ENCODE data around the gene MYCBP2. TPM values are rescaled to one million over a fixed set of nuclear protein-coding genes. Genes with fewer than 3 reads are reported as not detected.
A peak's percentile ranks its signal among the peaks of the same experiment; 100 is the strongest.
"Not testable (repeated sequence)": the region's sequence is repeated elsewhere in the genome, so short reads cannot be mapped to it uniquely, and the experiment has no call there.

The MYCBP2 gene
- total RNA-seq, 4 donors from 2014 or later: 69.7 to 133 (median 116) TPM

DNA sequence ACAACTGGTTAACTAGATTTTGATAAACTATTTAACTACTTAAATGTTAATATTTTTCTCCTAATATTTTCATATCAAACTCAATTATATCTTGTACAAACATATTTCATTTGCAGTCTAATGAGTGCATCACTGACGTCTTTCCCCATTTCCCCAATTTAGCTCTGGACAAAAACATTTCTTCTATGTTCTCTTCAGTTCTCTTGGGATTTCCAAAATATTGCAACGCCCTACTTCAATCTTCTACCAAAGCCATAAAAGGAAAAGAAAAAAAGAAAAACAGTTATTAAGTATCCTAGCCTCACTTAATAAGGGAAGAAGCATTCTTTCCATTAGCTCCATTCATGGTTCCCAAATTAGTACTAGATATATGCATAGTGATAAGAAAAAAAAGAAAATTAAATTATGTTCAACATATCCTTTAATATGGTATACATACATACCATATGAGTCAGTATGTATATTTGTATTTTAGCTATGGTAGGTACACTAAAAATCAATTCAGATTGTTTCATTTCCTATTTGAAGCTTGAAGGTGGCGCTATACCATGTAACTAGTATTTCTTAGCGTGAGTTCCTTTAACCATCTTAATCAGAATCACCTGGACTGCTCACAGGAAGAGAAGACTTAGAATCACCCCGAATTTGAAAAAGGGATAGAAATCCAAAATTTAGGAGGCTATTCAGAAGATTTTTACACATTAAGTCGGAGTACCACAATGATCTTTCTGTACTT lies 309.8 kb downstream of the MYCBP2 start:
- no peaks in the 10 kb centered on the region for H3K9me3 ChIP-seq
- H3K27me3 ChIP-seq: no peaks in the 10 kb centered on the region
- intact Hi-C loops (cut with DNase I; ENCODE audit: low total_unique reads): no loop called here
- no peaks in the 10 kb centered on the region for H3K36me3 ChIP-seq
- TF ChIP-seq, protein P1, sequence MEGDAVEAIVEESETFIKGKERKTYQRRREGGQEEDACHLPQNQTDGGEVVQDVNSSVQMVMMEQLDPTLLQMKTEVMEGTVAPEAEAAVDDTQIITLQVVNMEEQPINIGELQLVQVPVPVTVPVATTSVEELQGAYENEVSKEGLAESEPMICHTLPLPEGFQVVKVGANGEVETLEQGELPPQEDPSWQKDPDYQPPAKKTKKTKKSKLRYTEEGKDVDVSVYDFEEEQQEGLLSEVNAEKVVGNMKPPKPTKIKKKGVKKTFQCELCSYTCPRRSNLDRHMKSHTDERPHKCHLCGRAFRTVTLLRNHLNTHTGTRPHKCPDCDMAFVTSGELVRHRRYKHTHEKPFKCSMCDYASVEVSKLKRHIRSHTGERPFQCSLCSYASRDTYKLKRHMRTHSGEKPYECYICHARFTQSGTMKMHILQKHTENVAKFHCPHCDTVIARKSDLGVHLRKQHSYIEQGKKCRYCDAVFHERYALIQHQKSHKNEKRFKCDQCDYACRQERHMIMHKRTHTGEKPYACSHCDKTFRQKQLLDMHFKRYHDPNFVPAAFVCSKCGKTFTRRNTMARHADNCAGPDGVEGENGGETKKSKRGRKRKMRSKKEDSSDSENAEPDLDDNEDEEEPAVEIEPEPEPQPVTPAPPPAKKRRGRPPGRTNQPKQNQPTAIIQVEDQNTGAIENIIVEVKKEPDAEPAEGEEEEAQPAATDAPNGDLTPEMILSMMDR (IDR thresholded peaks at IDR 0.05): no peak
- no peak for TF ChIP-seq POLR2A (IDR thresholded peaks at IDR 0.05)
- no peak for DNase-seq
- H3K27ac ChIP-seq: peak overlapping the region; percentile 61 to 67
- no peak overlapping the region for H3K4me3 ChIP-seq
- H3K4me1 ChIP-seq: peaks cover 0 to 24% of the 10 kb centered on the region in 2 donors

DNA sequence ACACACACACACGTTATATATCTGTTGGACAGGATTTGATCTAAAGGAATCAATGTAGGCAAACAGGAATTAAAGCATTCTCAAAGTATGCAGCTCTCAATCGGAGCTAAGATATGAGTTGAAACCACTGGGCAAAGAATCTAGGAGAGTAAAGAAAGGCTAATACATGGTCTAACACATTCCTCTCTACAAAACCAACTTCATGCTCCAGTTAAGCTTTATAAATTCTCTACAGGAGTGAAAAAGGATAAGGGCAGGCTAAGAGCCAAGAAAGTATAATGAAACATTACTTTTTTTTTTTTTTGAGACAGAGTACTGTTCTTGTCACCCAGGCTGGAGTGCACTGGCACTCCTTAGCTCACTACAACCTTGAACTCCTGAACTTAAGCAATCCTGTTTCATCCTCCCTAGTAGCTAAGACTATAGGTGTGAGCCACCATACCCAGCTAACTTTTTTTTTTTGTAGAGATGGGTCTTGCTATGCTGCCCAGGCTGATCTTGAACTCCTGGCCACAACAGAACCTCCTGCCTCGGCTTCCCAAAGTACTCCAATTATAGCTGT lies 310.6 kb downstream of the MYCBP2 start:
- intact Hi-C loops (cut with DNase I; ENCODE audit: low total_unique reads): no loop called here
- TF ChIP-seq, protein P1 (IDR thresholded peaks at IDR 0.05): no peak
- TF ChIP-seq POLR2A (IDR thresholded peaks at IDR 0.05): no peak
- Histone ChIP-seq H3K27me3 (no peaks in the 10 kb centered on the region), H3K9me3 (no peaks in the 10 kb centered on the region), H3K36me3 (no peaks in the 10 kb centered on the region), H3K27ac (peak overlapping the region; percentile 61 to 67), H3K4me3 (no peak overlapping the region), H3K4me1 (peaks cover 0 to 24% of the 10 kb centered on the region in 2 donors)
- no peak for DNase-seq

DNA sequence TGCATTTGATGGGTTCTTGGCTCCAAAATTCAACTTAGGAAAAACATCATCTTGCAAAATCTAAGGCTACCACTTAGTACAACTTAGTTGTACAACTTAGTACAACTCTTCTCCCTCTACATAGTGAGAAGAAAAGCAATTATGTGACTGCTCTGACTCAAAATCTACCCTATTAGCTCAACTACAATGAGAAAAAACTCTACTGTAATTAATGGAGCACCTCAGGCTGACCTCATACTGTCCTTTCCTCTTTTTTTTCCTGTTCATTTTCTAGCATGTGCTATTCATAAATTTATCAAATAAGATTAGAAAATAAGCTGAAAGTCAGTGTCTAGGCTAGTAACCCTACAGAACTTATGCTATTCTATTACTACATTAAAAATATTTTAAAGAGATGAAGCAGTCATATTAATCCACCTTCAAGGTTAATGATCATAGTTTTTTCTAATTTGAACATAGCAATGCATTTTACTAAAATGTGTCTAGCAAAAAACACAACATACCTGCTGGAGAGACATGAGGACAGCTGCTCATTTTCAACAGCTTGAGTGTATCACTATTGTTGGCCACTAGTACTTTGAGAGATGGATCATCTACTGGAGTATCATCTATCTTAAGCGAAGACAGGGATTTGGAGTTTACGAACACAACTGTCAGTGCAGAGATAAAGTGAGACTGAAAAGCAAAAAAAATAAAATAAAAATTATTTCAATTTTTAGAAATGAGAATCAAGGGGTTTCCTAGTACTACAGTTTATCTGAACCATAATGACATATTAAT lies 311.8 kb downstream of the MYCBP2 start:
- DNase-seq: no peak
- H3K27ac ChIP-seq: peak overlapping the region; percentile 12 to 61
- intact Hi-C loops (cut with DNase I; ENCODE audit: low total_unique reads): no loop called here
- no peak overlapping the region for H3K4me3 ChIP-seq
- H3K4me1 ChIP-seq: peaks cover 0 to 17% of the 10 kb centered on the region in 2 donors
- no peaks in the 10 kb centered on the region for H3K9me3 ChIP-seq
- no peaks in the 10 kb centered on the region for H3K27me3 ChIP-seq
- no peak for TF ChIP-seq POLR2A (IDR thresholded peaks at IDR 0.05)
- TF ChIP-seq, protein P1 (IDR thresholded peaks at IDR 0.05): no peak
- no peaks in the 10 kb centered on the region for H3K36me3 ChIP-seq

DNA sequence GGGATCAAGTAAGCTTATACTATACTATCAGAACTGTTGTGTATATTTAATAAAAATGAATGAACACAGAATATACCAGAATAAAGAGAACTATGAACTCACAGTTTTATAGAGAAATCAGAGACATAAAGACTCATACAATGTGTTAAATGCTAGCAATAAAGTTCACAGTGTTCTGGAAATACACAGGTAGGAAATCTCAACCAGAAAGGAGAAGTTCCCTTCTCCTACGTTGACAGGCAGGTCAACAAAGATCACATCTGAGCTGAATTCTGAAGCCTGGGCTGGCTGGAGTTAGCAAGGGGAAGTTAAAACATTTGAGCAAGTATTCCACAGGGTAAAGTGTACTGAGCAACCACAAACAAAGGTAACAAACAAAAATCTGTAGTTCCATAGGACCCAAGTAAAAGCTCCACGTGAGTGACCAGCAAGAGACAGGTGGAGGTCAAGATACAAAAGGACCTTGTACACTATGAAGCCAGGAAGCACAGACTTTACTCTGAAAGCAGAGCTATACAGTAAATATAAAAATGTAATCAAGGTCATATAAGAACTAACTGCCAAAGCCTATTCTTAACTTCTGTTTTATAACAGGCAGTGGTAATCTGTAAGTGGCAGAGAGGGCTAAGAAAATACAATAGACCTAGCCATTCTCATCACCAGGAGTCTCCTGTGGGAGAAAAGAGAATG lies 312.9 kb downstream of the MYCBP2 start:
- no peak for TF ChIP-seq POLR2A (IDR thresholded peaks at IDR 0.05)
- intact Hi-C loops (cut with DNase I; ENCODE audit: low total_unique reads): no loop called here
- H3K9me3 ChIP-seq: no peaks in the 10 kb centered on the region
- no peak overlapping the region for H3K4me3 ChIP-seq
- no peak overlapping the region for H3K27ac ChIP-seq
- H3K4me1 ChIP-seq: peaks cover 0 to 7% of the 10 kb centered on the region in 2 donors
- DNase-seq: no peak
- H3K27me3 ChIP-seq: no peaks in the 10 kb centered on the region
- no peaks in the 10 kb centered on the region for H3K36me3 ChIP-seq

DNA sequence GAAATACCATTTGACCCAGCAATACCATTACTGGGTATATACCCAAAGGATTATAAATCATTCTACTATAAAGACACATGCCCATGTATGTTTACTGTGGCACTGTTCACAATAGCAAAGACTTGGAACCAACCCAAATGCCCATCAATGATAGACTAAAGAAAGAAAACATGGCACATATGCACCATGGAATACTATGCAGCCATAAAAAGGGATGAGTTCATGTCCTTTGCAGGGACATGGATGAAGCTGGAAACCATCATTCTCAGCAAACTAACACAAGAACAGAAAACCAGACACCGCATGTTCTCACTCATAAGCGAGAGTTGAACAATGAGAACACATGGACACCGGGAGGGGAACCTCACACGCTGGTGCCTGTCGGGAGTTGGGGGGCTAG lies 317.2 kb downstream of the MYCBP2 start:
- DNase-seq; H3K4me3 ChIP-seq; H3K27ac ChIP-seq; H3K27me3 ChIP-seq; intact Hi-C loops (cut with DNase I; ENCODE audit: low total_unique reads); H3K4me1 ChIP-seq; H3K36me3 ChIP-seq; H3K9me3 ChIP-seq: not testable (repeated sequence)
